Measurements from ENCODE around the gene CCDC179.
A peak's percentile ranks its signal among the peaks of the same experiment; 100 is the strongest.

Gene CCDC179

DNA sequence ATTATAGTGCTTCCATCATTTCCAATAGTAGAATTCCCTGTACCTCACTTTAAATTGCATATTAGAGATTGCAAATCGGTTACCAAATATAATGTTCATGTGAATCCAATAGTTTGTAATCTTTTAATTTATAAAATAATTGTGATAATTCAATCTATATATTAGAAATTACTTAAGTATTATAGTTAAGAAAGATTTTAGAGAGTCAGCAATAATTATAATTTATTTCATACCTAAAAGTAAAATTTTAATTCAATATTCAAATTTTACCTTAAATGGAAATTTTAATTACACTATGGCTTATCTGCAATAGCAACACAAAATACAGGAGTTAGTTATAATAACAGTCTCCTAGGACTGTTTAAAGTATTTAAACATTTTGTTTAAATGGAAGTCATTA, 13.5 kb downstream of the CCDC179 start:
- ChIA-PET CTCF (no interaction called here), POLR2A (no interaction called here)
- DNase-seq: no peak
- H3K9me3 ChIP-seq (ENCODE audit: control extremely low read depth in 1 of 5, control insufficient read depth in 4 of 5, insufficient read depth in 2 of 5, low read depth in 1 of 5, low read length in 4 of 5): peaks cover 0 to 5% (median 0%) of the 10 kb centered on the region in 5 experiments
- H3K27ac ChIP-seq (ENCODE audit: insufficient read depth in 1 of 2, low read depth in 1 of 2, low read length in 2 of 2, poor library complexity in 1 of 2, severe bottlenecking in 2 of 2): no peak overlapping the region
- H3K27me3 ChIP-seq (replicated peaks in 2 of 5; ENCODE audit: control insufficient read depth in 4 of 5, insufficient read depth in 5 of 5, low read length in 4 of 5): no peaks in the 10 kb centered on the region
- H3K4me1 ChIP-seq (ENCODE audit: control extremely low read depth in 1 of 4, control insufficient read depth in 4 of 4, insufficient read depth in 4 of 4, low read length in 3 of 4): peaks cover 0 to 9% (median 2%) of the 10 kb centered on the region in 4 experiments
- no CpG with 5 or more reads among the region's 1 CpG for WGBS (ENCODE audit: insufficient coverage)
- peaks cover 0 to 7% (median 0%) of the 10 kb centered on the region in 4 experiments for H3K36me3 ChIP-seq (ENCODE audit: control insufficient read depth in 4 of 4, insufficient read depth in 4 of 4, low read length in 3 of 4)
- no peak overlapping the region for H3K4me3 ChIP-seq (ENCODE audit: control insufficient read depth in 1 of 7, extremely low read depth in 1 of 7, insufficient read depth in 4 of 7, low read depth in 2 of 7, low read length in 6 of 7)

DNA sequence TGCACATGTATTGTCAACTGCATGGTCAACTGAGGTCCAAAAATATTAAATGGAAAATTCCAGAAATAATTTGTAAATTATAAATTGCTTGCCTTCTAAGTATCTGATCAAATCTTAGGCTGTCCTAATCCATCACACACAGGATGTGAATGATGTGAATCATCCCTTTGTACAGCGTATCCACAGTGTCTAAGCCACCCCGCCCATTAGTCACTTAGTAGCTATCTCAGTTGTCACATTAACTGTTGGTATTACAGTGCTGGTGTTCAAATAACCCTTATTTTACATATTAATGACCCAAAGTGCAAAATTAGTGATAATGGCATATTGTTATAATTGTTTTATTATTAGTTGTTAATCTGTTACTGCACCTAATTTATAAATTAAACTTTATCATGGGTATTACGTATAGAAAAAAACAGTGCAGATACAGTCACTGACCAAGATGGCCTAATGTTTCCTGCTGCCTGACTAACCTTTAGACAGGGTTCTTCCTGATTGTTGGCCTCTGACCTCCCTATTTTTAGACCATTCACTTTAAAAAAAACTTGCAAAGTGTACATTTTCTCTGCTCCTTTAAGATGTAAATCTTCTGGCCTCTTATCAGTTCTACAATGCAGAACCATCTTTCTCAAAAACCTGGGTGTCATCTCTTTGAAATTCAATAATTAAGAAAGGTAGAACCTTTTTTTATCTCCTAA, 27.8 kb downstream of the CCDC179 start:
- WGBS (ENCODE audit: insufficient coverage): no CpG with 5 or more reads among the region's 3 CpGs
- Histone ChIP-seq H3K27ac (ENCODE audit: insufficient read depth in 1 of 2, low read depth in 1 of 2, low read length in 2 of 2, poor library complexity in 1 of 2, severe bottlenecking in 2 of 2) (no peak overlapping the region), H3K27me3 (replicated peaks in 2 of 5; ENCODE audit: control insufficient read depth in 4 of 5, insufficient read depth in 5 of 5, low read length in 4 of 5) (no peaks in the 10 kb centered on the region), H3K4me1 (ENCODE audit: control extremely low read depth in 1 of 4, control insufficient read depth in 4 of 4, insufficient read depth in 4 of 4, low read length in 3 of 4) (peaks cover 5 to 26% (median 14%) of the 10 kb centered on the region in 4 experiments), H3K9me3 (ENCODE audit: control extremely low read depth in 1 of 5, control insufficient read depth in 4 of 5, insufficient read depth in 2 of 5, low read depth in 1 of 5, low read length in 4 of 5) (no peaks in the 10 kb centered on the region), H3K4me3 (ENCODE audit: control insufficient read depth in 1 of 7, extremely low read depth in 1 of 7, insufficient read depth in 4 of 7, low read depth in 2 of 7, low read length in 6 of 7) (no peak overlapping the region), H3K36me3 (ENCODE audit: control insufficient read depth in 4 of 4, insufficient read depth in 4 of 4, low read length in 3 of 4) (peaks cover 0 to 3% (median 0%) of the 10 kb centered on the region in 4 experiments)
- DNase-seq: peak in 2 of 3 donors; percentile 17 to 42
- ChIA-PET CTCF (no interaction called here), POLR2A (no interaction called here)

DNA sequence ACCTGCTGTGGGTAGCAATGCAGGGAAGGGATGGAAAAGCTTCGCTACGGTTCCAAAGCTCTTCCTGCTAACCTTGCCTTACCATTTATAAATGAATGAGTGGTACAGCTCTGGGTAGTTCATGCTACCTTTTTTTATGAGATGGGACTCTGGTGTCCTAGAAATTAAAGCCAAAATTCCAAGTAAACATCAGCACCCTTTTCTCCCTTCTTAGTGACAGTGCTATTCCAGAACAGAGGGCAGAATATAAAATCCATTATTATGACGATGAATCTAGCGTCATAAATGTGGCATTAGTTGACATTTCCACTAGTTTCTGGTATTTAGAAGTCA, 30.2 kb downstream of the CCDC179 start:
- DNase-seq: no peak
- WGBS (ENCODE audit: insufficient coverage): 22% methylated on average over 4 of the region's 4 CpGs
- ChIA-PET CTCF (interaction anchor here (1.1 to 2.1 kb wide), 4 partner anchors 14 to 45 kb away, joined by 3 to 13 read pairs (median 4); no protein-coding TSS in a partner anchor), POLR2A (no interaction called here)
- Histone ChIP-seq H3K4me3 (ENCODE audit: control insufficient read depth in 1 of 7, extremely low read depth in 1 of 7, insufficient read depth in 4 of 7, low read depth in 2 of 7, low read length in 6 of 7) (peak overlapping the region in 6 of 7 experiments; percentile 6 to 59 (median 25)), H3K27me3 (replicated peaks in 2 of 5; ENCODE audit: control insufficient read depth in 4 of 5, insufficient read depth in 5 of 5, low read length in 4 of 5) (no peaks in the 10 kb centered on the region), H3K27ac (ENCODE audit: insufficient read depth in 1 of 2, low read depth in 1 of 2, low read length in 2 of 2, poor library complexity in 1 of 2, severe bottlenecking in 2 of 2) (peak overlapping the region in 1 of 2 experiments; percentile 37), H3K36me3 (ENCODE audit: control insufficient read depth in 4 of 4, insufficient read depth in 4 of 4, low read length in 3 of 4) (peaks cover 4 to 16% (median 11%) of the 10 kb centered on the region in 4 experiments), H3K9me3 (ENCODE audit: control extremely low read depth in 1 of 5, control insufficient read depth in 4 of 5, insufficient read depth in 2 of 5, low read depth in 1 of 5, low read length in 4 of 5) (no peaks in the 10 kb centered on the region), H3K4me1 (ENCODE audit: control extremely low read depth in 1 of 4, control insufficient read depth in 4 of 4, insufficient read depth in 4 of 4, low read length in 3 of 4) (peaks cover 5 to 26% (median 14%) of the 10 kb centered on the region in 4 experiments)

DNA sequence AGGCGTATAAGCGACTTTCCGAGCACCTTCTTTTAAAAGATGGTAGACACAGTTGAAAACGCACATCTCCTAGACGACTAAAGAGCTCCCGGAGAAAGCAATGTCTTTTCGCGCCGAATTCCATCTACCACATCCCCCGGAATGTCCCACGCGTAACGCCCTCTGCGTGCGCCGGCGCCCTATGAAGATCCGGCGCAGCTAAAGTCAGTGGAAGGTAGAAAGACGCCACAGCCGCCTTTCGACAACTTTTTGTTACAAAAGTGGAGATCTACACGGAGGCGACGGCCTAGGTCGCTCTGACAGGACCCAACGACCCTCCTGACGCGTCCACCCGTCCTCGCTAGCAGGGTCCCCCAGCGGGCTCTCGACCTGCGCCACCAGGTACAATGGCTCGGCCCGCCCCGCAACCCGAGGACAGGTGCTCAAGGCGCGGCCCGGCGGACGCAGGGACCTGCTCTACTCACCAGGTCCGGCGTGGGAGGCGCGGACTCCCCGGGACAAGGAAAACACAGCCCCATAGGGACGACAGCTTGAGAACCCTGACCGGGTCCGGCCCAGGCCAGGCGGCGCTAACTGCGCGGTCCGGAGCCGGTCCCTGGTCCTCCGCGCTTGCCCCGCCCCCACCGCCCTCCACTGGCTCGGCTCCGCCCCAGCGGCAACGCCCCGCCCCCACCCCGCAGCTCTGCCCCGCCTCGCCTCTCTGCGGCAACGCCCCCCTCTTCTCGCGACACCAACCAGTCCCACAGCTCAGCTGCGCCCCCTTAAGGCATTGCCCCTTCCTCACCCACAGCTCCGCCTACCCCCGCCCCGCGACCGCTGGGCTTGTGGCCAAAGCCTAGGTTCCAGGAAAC, 30.8 kb downstream of the CCDC179 start, which contains the start of gene SVIP:
Gene SVIP (minus strand): TSS at position 571 of the 851 bp plus-strand sequence. CDS start 53 bp downstream, at position 518.
- peak within 1 kb of the TSS; percentile 69 to 93 (median 88) for H3K4me3 ChIP-seq (ENCODE audit: control insufficient read depth in 1 of 7, extremely low read depth in 1 of 7, insufficient read depth in 4 of 7, low read depth in 2 of 7, low read length in 6 of 7)
- peak; percentile 97 to 99 (median 98) for DNase-seq
- H3K4me1 ChIP-seq (ENCODE audit: control extremely low read depth in 1 of 4, control insufficient read depth in 4 of 4, insufficient read depth in 4 of 4, low read length in 3 of 4): peaks cover 5 to 26% (median 14%) of the 10 kb centered on the region in 4 experiments
- WGBS (ENCODE audit: insufficient coverage): 0% methylated on average over 69 of the region's 79 CpGs
- H3K27ac ChIP-seq (ENCODE audit: insufficient read depth in 1 of 2, low read depth in 1 of 2, low read length in 2 of 2, poor library complexity in 1 of 2, severe bottlenecking in 2 of 2): peak within 1 kb of the TSS; percentile 66 to 81
- H3K27me3 ChIP-seq (replicated peaks in 2 of 5; ENCODE audit: control insufficient read depth in 4 of 5, insufficient read depth in 5 of 5, low read length in 4 of 5): no peaks in the 10 kb centered on the region
- H3K36me3 ChIP-seq (ENCODE audit: control insufficient read depth in 4 of 4, insufficient read depth in 4 of 4, low read length in 3 of 4): peaks cover 6 to 20% (median 15%) of the 10 kb centered on the region in 4 experiments
- H3K9me3 ChIP-seq (ENCODE audit: control extremely low read depth in 1 of 5, control insufficient read depth in 4 of 5, insufficient read depth in 2 of 5, low read depth in 1 of 5, low read length in 4 of 5): no peaks in the 10 kb centered on the region
- ChIA-PET CTCF (interaction anchor here (1.1 to 2.1 kb wide), 5 partner anchors 10 to 46 kb away, joined by 3 to 13 read pairs (median 5); no protein-coding TSS in a partner anchor), POLR2A (no interaction called here)

DNA sequence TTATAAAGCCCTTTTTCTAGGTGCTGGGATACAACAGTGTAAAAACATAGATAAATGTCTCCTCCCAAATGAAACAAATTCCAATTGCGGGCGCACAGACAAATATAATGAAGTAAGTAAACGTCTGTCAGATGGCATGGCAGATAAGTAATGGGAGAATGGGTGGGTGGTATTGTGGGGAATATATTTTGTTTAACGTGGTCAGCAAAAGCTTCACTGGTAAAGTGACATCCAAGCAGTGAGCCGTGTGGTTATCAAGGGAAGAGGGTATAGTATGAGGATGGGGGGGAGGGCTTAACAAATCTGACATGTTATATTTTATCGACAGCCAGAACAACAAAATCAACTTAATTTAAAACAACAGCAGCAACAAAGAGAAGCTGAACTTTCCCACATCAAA, 31.9 kb downstream of the CCDC179 start:
- CTCF ChIA-PET: interaction anchor here (1.6 to 2.0 kb wide), 2 partner anchors 9 to 24 kb away, joined by 4 to 5 read pairs; no protein-coding TSS in a partner anchor
- 30% methylated on average over 2 of the region's 6 CpGs for whole genome bisulfite sequencing (ENCODE audit: insufficient coverage)
- DNase-seq: peak in 2 of 3 donors; percentile 8 to 10

DNA sequence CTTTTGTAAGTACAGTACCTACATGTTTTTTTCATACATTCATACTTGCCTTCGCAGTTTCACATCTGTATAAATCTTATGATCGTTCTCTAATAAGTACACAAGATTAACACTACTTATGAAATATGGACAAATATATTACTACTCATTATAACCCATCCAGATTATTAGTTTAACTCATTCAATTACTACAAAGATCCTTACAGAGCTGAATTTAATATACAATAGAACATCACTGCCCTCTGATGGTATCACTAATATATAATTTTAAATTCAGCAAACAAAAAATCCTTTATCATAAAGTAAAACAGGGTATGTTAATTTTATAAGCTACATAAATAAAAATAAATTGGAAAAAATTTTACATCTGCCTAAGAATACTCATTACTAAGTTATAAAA, 38.1 kb downstream of the CCDC179 start:
- Histone ChIP-seq H3K4me3 (ENCODE audit: control insufficient read depth in 1 of 7, extremely low read depth in 1 of 7, insufficient read depth in 4 of 7, low read depth in 2 of 7, low read length in 6 of 7) (no peak overlapping the region), H3K4me1 (ENCODE audit: control extremely low read depth in 1 of 4, control insufficient read depth in 4 of 4, insufficient read depth in 4 of 4, low read length in 3 of 4) (no peaks in the 10 kb centered on the region), H3K36me3 (ENCODE audit: control insufficient read depth in 4 of 4, insufficient read depth in 4 of 4, low read length in 3 of 4) (peaks cover 22 to 58% (median 35%) of the 10 kb centered on the region in 4 experiments), H3K27me3 (replicated peaks in 2 of 5; ENCODE audit: control insufficient read depth in 4 of 5, insufficient read depth in 5 of 5, low read length in 4 of 5) (no peaks in the 10 kb centered on the region), H3K27ac (ENCODE audit: insufficient read depth in 1 of 2, low read depth in 1 of 2, low read length in 2 of 2, poor library complexity in 1 of 2, severe bottlenecking in 2 of 2) (no peak overlapping the region), H3K9me3 (ENCODE audit: control extremely low read depth in 1 of 5, control insufficient read depth in 4 of 5, insufficient read depth in 2 of 5, low read depth in 1 of 5, low read length in 4 of 5) (no peaks in the 10 kb centered on the region)
- WGBS (ENCODE audit: insufficient coverage): no CpG with 5 or more reads among the region's 2 CpGs
- ChIA-PET POLR2A (no interaction called here), CTCF (interaction anchor here (0.9 to 1.5 kb wide), 3 partner anchors 12 to 39 kb away, joined by 3 to 5 read pairs (median 4); no protein-coding TSS in a partner anchor)
- DNase-seq: no peak

More for the DNA sequence above, 31.9 kb downstream of the CCDC179 start:
- POLR2A ChIA-PET: no interaction called here
- peak overlapping the region in 1 of 2 experiments; percentile 47 for H3K27ac ChIP-seq (ENCODE audit: insufficient read depth in 1 of 2, low read depth in 1 of 2, low read length in 2 of 2, poor library complexity in 1 of 2, severe bottlenecking in 2 of 2)
- peaks cover 12 to 28% (median 21%) of the 10 kb centered on the region in 4 experiments for H3K36me3 ChIP-seq (ENCODE audit: control insufficient read depth in 4 of 4, insufficient read depth in 4 of 4, low read length in 3 of 4)
- H3K4me1 ChIP-seq (ENCODE audit: control extremely low read depth in 1 of 4, control insufficient read depth in 4 of 4, insufficient read depth in 4 of 4, low read length in 3 of 4): peaks cover 5 to 26% (median 14%) of the 10 kb centered on the region in 4 experiments
- no peaks in the 10 kb centered on the region for H3K27me3 ChIP-seq (replicated peaks in 2 of 5; ENCODE audit: control insufficient read depth in 4 of 5, insufficient read depth in 5 of 5, low read length in 4 of 5)
- peak overlapping the region in 5 of 7 experiments; percentile 1 to 93 (median 90) for H3K4me3 ChIP-seq (ENCODE audit: control insufficient read depth in 1 of 7, extremely low read depth in 1 of 7, insufficient read depth in 4 of 7, low read depth in 2 of 7, low read length in 6 of 7)
- no peaks in the 10 kb centered on the region for H3K9me3 ChIP-seq (ENCODE audit: control extremely low read depth in 1 of 5, control insufficient read depth in 4 of 5, insufficient read depth in 2 of 5, low read depth in 1 of 5, low read length in 4 of 5)
